Loucy (cell line): ENCODE measurements around the gene ABCF1.

ENCODE experiments used
- H2AFZ ChIP-seq: fragments of 200-600 bp; sonication (generic); 2 replicates; pipeline ENCODE4 v1.6.0; 2016; ENCODE audit warnings: antibody characterized with exemption, mild to moderate bottlenecking, low read length, moderate library complexity
- H3F3A ChIP-seq: fragments of 200-600 bp; 2 replicates; pipeline ENCODE4 v1.6.0; 2016; ENCODE audit warnings: antibody characterized with exemption, low read depth, mild to moderate bottlenecking
- H3K27me3 ChIP-seq: fragments of 200-600 bp; sonication (generic); 2 replicates; pipeline ENCODE4 v1.6.1; 2014; ENCODE audit warnings: low read length, mild to moderate bottlenecking; ENCODE audit not compliant: insufficient read depth, poor library complexity, severe bottlenecking
- H3K36me3 ChIP-seq: fragments of 200-600 bp; sonication (generic); 2 replicates; pipeline ENCODE4 v1.6.1; 2016; ENCODE audit warnings: low read length; ENCODE audit not compliant: insufficient read depth
- H3K4me1 ChIP-seq: fragments of 200-600 bp; sonication (generic); 2 replicates; pipeline ENCODE4 v1.5.1; 2014; ENCODE audit warnings: low read length, mild to moderate bottlenecking; ENCODE audit not compliant: insufficient read depth, poor library complexity, severe bottlenecking
- H3K4me2 ChIP-seq: fragments of 200-600 bp; sonication (generic); 2 replicates; pipeline ENCODE4 v1.6.0; 2014; ENCODE audit warnings: antibody characterized with exemption, low read length, low read depth, mild to moderate bottlenecking; ENCODE audit not compliant: poor library complexity, severe bottlenecking
- H3K4me3 ChIP-seq: fragments of 200-600 bp; sonication (generic); 2 replicates; pipeline ENCODE4 v1.5.1; 2014; ENCODE audit warnings: low read length, mild to moderate bottlenecking, mixed read lengths; ENCODE audit not compliant: poor library complexity, severe bottlenecking
- H3K79me2 ChIP-seq: fragments of 200-600 bp; sonication (generic); 2 replicates; pipeline ENCODE4 v1.6.1; 2014; ENCODE audit warnings: low read length; ENCODE audit not compliant: insufficient read depth
- H3K9ac ChIP-seq: fragments of 200-600 bp; sonication (generic); 2 replicates; pipeline ENCODE4 v1.6.0; 2014; ENCODE audit warnings: mild to moderate bottlenecking, low read depth, low read length, moderate library complexity; ENCODE audit not compliant: poor library complexity, severe bottlenecking
- H3K9me2 ChIP-seq: fragments of 200-600 bp; sonication (generic); replicated peaks from 2 replicates; pipeline ENCODE4 v1.6.1; 2016; ENCODE audit warnings: low read depth, low read length, mixed read lengths
- H3K9me3 ChIP-seq: fragments of 200-600 bp; sonication (generic); 2 replicates; pipeline ENCODE4 v1.6.1; 2014; ENCODE audit warnings: mild to moderate bottlenecking, antibody characterized with exemption, low read length, low read depth; ENCODE audit not compliant: insufficient read depth
- H4K20me1 ChIP-seq: fragments of 200-600 bp; sonication (generic); 2 replicates; pipeline ENCODE4 v1.6.0; 2014; ENCODE audit warnings: antibody characterized with exemption, low read length, mild to moderate bottlenecking; ENCODE audit not compliant: insufficient read depth, poor library complexity, severe bottlenecking
- CTCF ChIP-seq: fragments of 200-600 bp; sonication (generic); conservative IDR thresholded peaks from 2 replicates; pipeline ENCODE4 v1.5.1; 2014; ENCODE audit warnings: mild to moderate bottlenecking, antibody characterized with exemption, low read length
- EZH2phosphoT487 ChIP-seq: fragments of 200-600 bp; IDR thresholded peaks from 2 replicates; pipeline ENCODE4 v1.6.1; 2018; ENCODE audit warnings: antibody characterized with exemption, mild to moderate bottlenecking, moderate library complexity, borderline replicate concordance

The ABCF1 gene

GRCh38 chr6:30618270-30618797, 47.1 kb downstream of the ABCF1 start:
- H3K9ac ChIP-seq: peak overlapping the region; percentile 95
- H3K4me2 ChIP-seq: peak overlapping the region; percentile 97
- peaks cover 26% of the 10 kb centered on the region for H3K4me1 ChIP-seq
- peaks cover 28% of the 10 kb centered on the region for H4K20me1 ChIP-seq
- no peaks in the 10 kb centered on the region for H3K9me3 ChIP-seq
- peak overlapping the region; percentile 95 for H3K4me3 ChIP-seq
- H2AFZ ChIP-seq: peak overlapping the region; percentile 89; the same call in 1 of the 2 replicates
- no peaks in the 10 kb centered on the region for H3K9me2 ChIP-seq
- H3K36me3 ChIP-seq: peaks cover 19% of the 10 kb centered on the region
- peaks cover 5% of the 10 kb centered on the region; the same call in 1 of the 2 replicates for H3F3A ChIP-seq
- H3K27me3 ChIP-seq: peaks cover 19% of the 10 kb centered on the region
- no peak for TF ChIP-seq CTCF
- no peak for TF ChIP-seq EZH2phosphoT487
- peaks cover 68% of the 10 kb centered on the region for H3K79me2 ChIP-seq

GRCh38 chr6:30619561-30619960, 48.3 kb downstream of the ABCF1 start:
- Histone ChIP-seq H3K9me2 (no peaks in the 10 kb centered on the region), H3K4me3 (no peak overlapping the region), H3K4me2 (peak overlapping the region; percentile 97), H3K36me3 (peaks cover 22% of the 10 kb centered on the region), H3F3A (peaks cover 5% of the 10 kb centered on the region; the same call in 1 of the 2 replicates), H3K27me3 (peaks cover 19% of the 10 kb centered on the region), H3K9ac (peak overlapping the region; percentile 95), H3K79me2 (peaks cover 56% of the 10 kb centered on the region), H4K20me1 (peaks cover 16% of the 10 kb centered on the region), H3K9me3 (no peaks in the 10 kb centered on the region), H3K4me1 (peaks cover 13% of the 10 kb centered on the region), H2AFZ (no peak overlapping the region)
- no peak for TF ChIP-seq CTCF
- TF ChIP-seq EZH2phosphoT487: no peak

GRCh38 chr6:30625511-30625910, 54.3 kb downstream of the ABCF1 start:
- H3K9me2 ChIP-seq: no peaks in the 10 kb centered on the region

More at GRCh38 chr6:30625511-30625910, 54.3 kb downstream of the ABCF1 start:
- peaks cover 23% of the 10 kb centered on the region; the same call in 1 of the 2 replicates for H3K36me3 ChIP-seq
- H3K4me2 ChIP-seq: no peak overlapping the region
- no peak overlapping the region for H3K4me3 ChIP-seq
- no peak overlapping the region for H3K9ac ChIP-seq
- peaks cover 26% of the 10 kb centered on the region; the same call in 1 of the 2 replicates for H3K79me2 ChIP-seq
- H3K27me3 ChIP-seq: no peaks in the 10 kb centered on the region
- no peaks in the 10 kb centered on the region for H3K9me3 ChIP-seq
- no peaks in the 10 kb centered on the region for H3F3A ChIP-seq
- peaks cover 10% of the 10 kb centered on the region for H3K4me1 ChIP-seq
- no peaks in the 10 kb centered on the region for H4K20me1 ChIP-seq
- H2AFZ ChIP-seq: no peak overlapping the region
- TF ChIP-seq EZH2phosphoT487 (no peak), CTCF (no peak)
